WTC11 (cell line): ENCODE measurements around the gene ANO4. TPM values are rescaled to one million over a fixed set of nuclear protein-coding genes. Genes with fewer than 3 reads are reported as not detected.

Experiments used
- ATAC-seq: fragments of 200-7000 bp; cut with Tn5 transposase; 2 replicates; pipeline ENCODE4 v1.10.0; 2021; ENCODE audit warnings: mild to moderate bottlenecking, moderate library complexity
- CTCF ChIA-PET: fragments of 300-600 bp; sonication (Branson Sonifier 250); formaldehyde crosslinking; loops from one replicate; lab custom pipeline; 2021; ENCODE audit warnings: antibody characterized with exemption; lab: Charles Lee
- POLR2A ChIA-PET: fragments of 350-600 bp; sonication (Branson Sonifier 250); formaldehyde crosslinking; loops from one replicate; lab custom pipeline; 2021; ENCODE audit warnings: antibody characterized with exemption; lab: Charles Lee
- DNase-seq: peaks from one replicate; pipeline ENCODE4 v3.0.0; 2021; ENCODE audit warnings: low spot score
- H3K27ac Mint-ChIP-seq: 2 replicates; pipeline ENCODE4 v1.8.0; 2021; ENCODE audit warnings: mixed read lengths
- H3K27me3 Mint-ChIP-seq: 2 replicates; pipeline ENCODE4 v1.8.0; 2021; ENCODE audit warnings: low read depth, mild to moderate bottlenecking, moderate library complexity, mixed read lengths
- H3K36me3 Mint-ChIP-seq: 2 replicates; pipeline ENCODE4 v1.8.0; 2021; ENCODE audit warnings: mixed read lengths
- H3K4me1 Mint-ChIP-seq: 2 replicates; pipeline ENCODE4 v1.8.0; 2022; ENCODE audit warnings: mixed read lengths
- H3K4me3 Mint-ChIP-seq: 2 replicates; pipeline ENCODE4 v1.8.0; 2021; ENCODE audit warnings: mild to moderate bottlenecking, moderate library complexity, mixed read lengths
- H3K9me3 Mint-ChIP-seq: 2 replicates; pipeline ENCODE4 v1.8.0; 2021; ENCODE audit warnings: mixed read lengths
- CBFB ChIP-seq: sonication (generic); formaldehyde crosslinking; IDR thresholded peaks from 2 replicates; pipeline ENCODE4 v1.8.1; 2022; ENCODE audit warnings: mild to moderate bottlenecking, low read depth, missing genetic modification reagents
- E2F4 ChIP-seq: sonication (generic); formaldehyde crosslinking; IDR thresholded peaks from 2 replicates; pipeline ENCODE4 v1.8.1; 2022; ENCODE audit warnings: low read depth, mild to moderate bottlenecking, moderate library complexity, missing genetic modification reagents, borderline replicate concordance
- EMX1 ChIP-seq: fragments of 250-450 bp; sonication (Bioruptor Pico); IDR thresholded peaks from 2 replicates; pipeline ENCODE4 v1.8.0; 2021; ENCODE audit warnings: mild to moderate bottlenecking
- FOXJ3 ChIP-seq: sonication (generic); formaldehyde crosslinking; IDR thresholded peaks from 2 replicates; pipeline ENCODE4 v1.9.0; 2021; ENCODE audit warnings: missing genetic modification reagents, mild to moderate bottlenecking, borderline replicate concordance
- FOXK1 ChIP-seq: sonication (generic); formaldehyde crosslinking; IDR thresholded peaks from 2 replicates; pipeline ENCODE4 v1.8.0; 2022; ENCODE audit warnings: mild to moderate bottlenecking, moderate library complexity, missing genetic modification reagents
- IRF1 ChIP-seq: sonication (generic); formaldehyde crosslinking; IDR thresholded peaks from 2 replicates; pipeline ENCODE4 v1.8.0; 2023; ENCODE audit warnings: missing genetic modification reagents
- IRF2 ChIP-seq: sonication (generic); formaldehyde crosslinking; IDR thresholded peaks from 2 replicates; pipeline ENCODE4 v1.8.0; 2022; ENCODE audit warnings: low read depth, missing genetic modification reagents, borderline replicate concordance
- NR1H2 ChIP-seq: sonication (generic); formaldehyde crosslinking; IDR thresholded peaks from 2 replicates; pipeline ENCODE4 v1.9.0; 2021; ENCODE audit warnings: mild to moderate bottlenecking, moderate library complexity, missing genetic modification reagents
- NR3C1 ChIP-seq: sonication (generic); formaldehyde crosslinking; conservative IDR thresholded peaks from 2 replicates; pipeline ENCODE4 v1.8.1; 2023; ENCODE audit warnings: low read depth, mild to moderate bottlenecking, missing genetic modification reagents
- OVOL2 ChIP-seq: fragments of 250-450 bp; sonication (Bioruptor Pico); IDR thresholded peaks from 2 replicates; pipeline ENCODE4 v1.9.0; 2021; ENCODE audit warnings: mild to moderate bottlenecking, borderline replicate concordance
- SOX15 ChIP-seq: fragments of 250-450 bp; sonication (Bioruptor Pico); IDR thresholded peaks from 2 replicates; pipeline ENCODE4 v1.9.0; 2021; ENCODE audit warnings: mild to moderate bottlenecking
- SP1 ChIP-seq: sonication (generic); formaldehyde crosslinking; conservative IDR thresholded peaks from 2 replicates; pipeline ENCODE4 v1.8.1; 2022; ENCODE audit warnings: missing genetic modification reagents
- TP53 ChIP-seq: sonication (generic); formaldehyde crosslinking; IDR thresholded peaks from 2 replicates; pipeline ENCODE4 v1.8.1; 2023; ENCODE audit warnings: mild to moderate bottlenecking, missing genetic modification reagents
- ZBTB43 ChIP-seq: sonication (generic); formaldehyde crosslinking; IDR thresholded peaks from 2 replicates; pipeline ENCODE4 v1.8.1; 2023; ENCODE audit warnings: mild to moderate bottlenecking, missing genetic modification reagents
- ZNF219 ChIP-seq: sonication (generic); formaldehyde crosslinking; IDR thresholded peaks from 2 replicates; pipeline ENCODE4 v1.8.0; 2023; ENCODE audit warnings: missing genetic modification reagents, mild to moderate bottlenecking, borderline replicate concordance
- ZNF671 ChIP-seq: fragments of 250-450 bp; sonication (Bioruptor Pico); IDR thresholded peaks from 2 replicates; pipeline ENCODE4 v1.8.0; 2021; ENCODE audit warnings: mild to moderate bottlenecking
- total RNA-seq: library from RNA; stranded (reverse); gene quantifications from 3 replicates; pipeline ENCODE4 v1.2.3, GENCODE V29; 2021
- TF ChIP-seq, protein P1 (sequence below): fragments of 250-450 bp; sonication (Bioruptor Pico); IDR thresholded peaks from 2 replicates; pipeline ENCODE4 v1.9.0; 2021; ENCODE audit warnings: mild to moderate bottlenecking, borderline replicate concordance
- TF ChIP-seq, protein P2 (sequence below): sonication (generic); formaldehyde crosslinking; conservative IDR thresholded peaks from 2 replicates; pipeline ENCODE4 v1.8.1; 2023; ENCODE audit warnings: mild to moderate bottlenecking, low read depth, missing genetic modification reagents, moderate library complexity
- TF ChIP-seq, protein P3 (sequence below): sonication (generic); formaldehyde crosslinking; IDR thresholded peaks from 2 replicates; pipeline ENCODE4 v1.8.1; 2023; ENCODE audit warnings: mild to moderate bottlenecking, missing genetic modification reagents

ANO4 gene
- total RNA-seq, 1 experiment from 2014 or later, result 2.6 TPM

DNA sequence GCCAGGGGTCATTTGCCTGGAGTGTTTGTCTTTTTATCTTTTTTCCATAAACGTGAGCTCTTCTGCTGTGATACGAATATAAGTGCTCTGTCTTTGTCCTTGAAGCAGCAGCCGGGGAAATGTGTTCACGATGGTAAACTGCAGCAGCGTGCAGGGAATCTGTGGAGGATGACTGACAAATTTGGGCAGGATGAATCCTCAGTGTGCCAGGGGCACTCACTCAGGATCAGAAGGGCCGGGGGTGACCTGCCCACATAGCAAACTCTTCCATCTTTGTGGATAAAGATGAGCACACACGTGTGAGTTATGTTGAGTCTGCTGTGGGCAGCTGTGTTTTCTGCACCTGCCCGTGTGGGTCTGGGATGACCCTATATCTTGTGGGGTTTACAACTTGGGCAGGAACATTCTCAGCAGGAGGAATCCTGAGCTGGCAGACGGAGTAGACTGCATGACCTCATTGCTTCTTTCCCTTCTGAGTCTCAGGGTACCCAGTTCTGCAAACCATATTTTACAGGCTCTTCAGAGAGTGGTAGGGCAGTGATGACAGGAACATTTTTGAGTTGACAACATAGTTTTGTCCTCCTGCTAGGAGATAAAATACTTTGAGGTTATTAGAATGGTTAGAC is 711 bp downstream of the ANO4 start:
- DNase-seq (no peak), ATAC-seq (peak; percentile 8; the same call in 1 of the 2 replicates)
- Mint-ChIP-seq H3K27me3 (peaks cover 14% of the 10 kb centered on the region), H3K4me3 (peak overlapping the region; percentile 53), H3K4me1 (peaks cover 53% of the 10 kb centered on the region), H3K9me3 (no peaks in the 10 kb centered on the region), H3K27ac (peak overlapping the region; percentile 18), H3K36me3 (no peaks in the 10 kb centered on the region)
- ChIA-PET POLR2A (interaction anchor here (0.5 to 0.6 kb wide), 2 partner anchors 443 to 567 kb away, joined by 3 read pairs; no protein-coding TSS in a partner anchor), CTCF (interaction anchor here (0.7 to 1.1 kb wide), 3 partner anchors 32 to 124 kb away, joined by 3 to 4 read pairs (median 3); no protein-coding TSS in a partner anchor)
- TF ChIP-seq E2F4, result no peak
- TF ChIP-seq FOXK1 (CRISPR knock-in tag), result no peak
- no peak for TF ChIP-seq IRF1 (CRISPR knock-in tag)
- TF ChIP-seq, protein P1, sequence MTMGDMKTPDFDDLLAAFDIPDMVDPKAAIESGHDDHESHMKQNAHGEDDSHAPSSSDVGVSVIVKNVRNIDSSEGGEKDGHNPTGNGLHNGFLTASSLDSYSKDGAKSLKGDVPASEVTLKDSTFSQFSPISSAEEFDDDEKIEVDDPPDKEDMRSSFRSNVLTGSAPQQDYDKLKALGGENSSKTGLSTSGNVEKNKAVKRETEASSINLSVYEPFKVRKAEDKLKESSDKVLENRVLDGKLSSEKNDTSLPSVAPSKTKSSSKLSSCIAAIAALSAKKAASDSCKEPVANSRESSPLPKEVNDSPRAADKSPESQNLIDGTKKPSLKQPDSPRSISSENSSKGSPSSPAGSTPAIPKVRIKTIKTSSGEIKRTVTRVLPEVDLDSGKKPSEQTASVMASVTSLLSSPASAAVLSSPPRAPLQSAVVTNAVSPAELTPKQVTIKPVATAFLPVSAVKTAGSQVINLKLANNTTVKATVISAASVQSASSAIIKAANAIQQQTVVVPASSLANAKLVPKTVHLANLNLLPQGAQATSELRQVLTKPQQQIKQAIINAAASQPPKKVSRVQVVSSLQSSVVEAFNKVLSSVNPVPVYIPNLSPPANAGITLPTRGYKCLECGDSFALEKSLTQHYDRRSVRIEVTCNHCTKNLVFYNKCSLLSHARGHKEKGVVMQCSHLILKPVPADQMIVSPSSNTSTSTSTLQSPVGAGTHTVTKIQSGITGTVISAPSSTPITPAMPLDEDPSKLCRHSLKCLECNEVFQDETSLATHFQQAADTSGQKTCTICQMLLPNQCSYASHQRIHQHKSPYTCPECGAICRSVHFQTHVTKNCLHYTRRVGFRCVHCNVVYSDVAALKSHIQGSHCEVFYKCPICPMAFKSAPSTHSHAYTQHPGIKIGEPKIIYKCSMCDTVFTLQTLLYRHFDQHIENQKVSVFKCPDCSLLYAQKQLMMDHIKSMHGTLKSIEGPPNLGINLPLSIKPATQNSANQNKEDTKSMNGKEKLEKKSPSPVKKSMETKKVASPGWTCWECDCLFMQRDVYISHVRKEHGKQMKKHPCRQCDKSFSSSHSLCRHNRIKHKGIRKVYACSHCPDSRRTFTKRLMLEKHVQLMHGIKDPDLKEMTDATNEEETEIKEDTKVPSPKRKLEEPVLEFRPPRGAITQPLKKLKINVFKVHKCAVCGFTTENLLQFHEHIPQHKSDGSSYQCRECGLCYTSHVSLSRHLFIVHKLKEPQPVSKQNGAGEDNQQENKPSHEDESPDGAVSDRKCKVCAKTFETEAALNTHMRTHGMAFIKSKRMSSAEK, result no peak
- TF ChIP-seq ZBTB43 (CRISPR knock-in tag), result no peak
- TF ChIP-seq, protein P2, sequence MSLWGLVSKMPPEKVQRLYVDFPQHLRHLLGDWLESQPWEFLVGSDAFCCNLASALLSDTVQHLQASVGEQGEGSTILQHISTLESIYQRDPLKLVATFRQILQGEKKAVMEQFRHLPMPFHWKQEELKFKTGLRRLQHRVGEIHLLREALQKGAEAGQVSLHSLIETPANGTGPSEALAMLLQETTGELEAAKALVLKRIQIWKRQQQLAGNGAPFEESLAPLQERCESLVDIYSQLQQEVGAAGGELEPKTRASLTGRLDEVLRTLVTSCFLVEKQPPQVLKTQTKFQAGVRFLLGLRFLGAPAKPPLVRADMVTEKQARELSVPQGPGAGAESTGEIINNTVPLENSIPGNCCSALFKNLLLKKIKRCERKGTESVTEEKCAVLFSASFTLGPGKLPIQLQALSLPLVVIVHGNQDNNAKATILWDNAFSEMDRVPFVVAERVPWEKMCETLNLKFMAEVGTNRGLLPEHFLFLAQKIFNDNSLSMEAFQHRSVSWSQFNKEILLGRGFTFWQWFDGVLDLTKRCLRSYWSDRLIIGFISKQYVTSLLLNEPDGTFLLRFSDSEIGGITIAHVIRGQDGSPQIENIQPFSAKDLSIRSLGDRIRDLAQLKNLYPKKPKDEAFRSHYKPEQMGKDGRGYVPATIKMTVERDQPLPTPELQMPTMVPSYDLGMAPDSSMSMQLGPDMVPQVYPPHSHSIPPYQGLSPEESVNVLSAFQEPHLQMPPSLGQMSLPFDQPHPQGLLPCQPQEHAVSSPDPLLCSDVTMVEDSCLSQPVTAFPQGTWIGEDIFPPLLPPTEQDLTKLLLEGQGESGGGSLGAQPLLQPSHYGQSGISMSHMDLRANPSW (CRISPR knock-in tag), result no peak
- no peak for TF ChIP-seq SOX15
- TF ChIP-seq, protein P3, sequence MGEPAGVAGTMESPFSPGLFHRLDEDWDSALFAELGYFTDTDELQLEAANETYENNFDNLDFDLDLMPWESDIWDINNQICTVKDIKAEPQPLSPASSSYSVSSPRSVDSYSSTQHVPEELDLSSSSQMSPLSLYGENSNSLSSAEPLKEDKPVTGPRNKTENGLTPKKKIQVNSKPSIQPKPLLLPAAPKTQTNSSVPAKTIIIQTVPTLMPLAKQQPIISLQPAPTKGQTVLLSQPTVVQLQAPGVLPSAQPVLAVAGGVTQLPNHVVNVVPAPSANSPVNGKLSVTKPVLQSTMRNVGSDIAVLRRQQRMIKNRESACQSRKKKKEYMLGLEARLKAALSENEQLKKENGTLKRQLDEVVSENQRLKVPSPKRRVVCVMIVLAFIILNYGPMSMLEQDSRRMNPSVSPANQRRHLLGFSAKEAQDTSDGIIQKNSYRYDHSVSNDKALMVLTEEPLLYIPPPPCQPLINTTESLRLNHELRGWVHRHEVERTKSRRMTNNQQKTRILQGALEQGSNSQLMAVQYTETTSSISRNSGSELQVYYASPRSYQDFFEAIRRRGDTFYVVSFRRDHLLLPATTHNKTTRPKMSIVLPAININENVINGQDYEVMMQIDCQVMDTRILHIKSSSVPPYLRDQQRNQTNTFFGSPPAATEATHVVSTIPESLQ (CRISPR knock-in tag), result no peak
- TF ChIP-seq ZNF219 (CRISPR knock-in tag), result no peak
- TF ChIP-seq SP1 (CRISPR knock-in tag), result no peak
- no peak for TF ChIP-seq CBFB (CRISPR knock-in tag)
- no peak for TF ChIP-seq OVOL2 (CRISPR knock-in tag)
- no peak for TF ChIP-seq ZNF671 (CRISPR knock-in tag)
- no peak for TF ChIP-seq FOXJ3 (CRISPR knock-in tag)
- TF ChIP-seq TP53 (CRISPR knock-in tag), result no peak
- TF ChIP-seq IRF2 (CRISPR knock-in tag), result no peak
- TF ChIP-seq NR1H2 (CRISPR knock-in tag), result no peak
- no peak for TF ChIP-seq NR3C1 (CRISPR knock-in tag)
- TF ChIP-seq EMX1 (CRISPR knock-in tag), result no peak
